GM18511 (cell line): ENCODE results near the gene REPS2.

Experiments
- ATAC-seq: cut with Tn5 transposase; IDR thresholded peaks from one replicate; pipeline ENCODE4 v1.9.1; 2021; ENCODE audit warnings: mild to moderate bottlenecking, moderate library complexity; ENCODE audit not compliant: unreplicated experiment

Gene REPS2

GRCh38 chrX:16946361-16946964 lies at the start of gene REPS2:
Gene REPS2, plus strand, starts transcription at chrX:16946658. Its CDS starts 204 bp downstream, at chrX:16946862.
- ATAC-seq, result peak; percentile 97

GRCh38 chrX:16897445-16897844 lies 49.0 kb upstream of the REPS2 start:
- ATAC-seq, result no peak

- peak; percentile 78 for ATAC-seq
These were observed 43.0 kb upstream of the REPS2 start for GRCh38 chrX:16903274-16904022.

- ATAC-seq, result no peak
These were observed 36.1 kb upstream of the REPS2 start for GRCh38 chrX:16910376-16910775.

- no peak for ATAC-seq
These were observed 32.4 kb upstream of the REPS2 start for GRCh38 chrX:16914058-16914457.

GRCh38 chrX:16916561-16916960 lies 29.9 kb upstream of the REPS2 start:
- ATAC-seq, result no peak

- ATAC-seq, result no peak
These were observed 29.3 kb upstream of the REPS2 start for GRCh38 chrX:16917120-16917519.

GRCh38 chrX:16918979-16919378 lies 27.5 kb upstream of the REPS2 start:
- no peak for ATAC-seq

GRCh38 chrX:16920075-16920474 lies 26.4 kb upstream of the REPS2 start:
- no peak for ATAC-seq

- ATAC-seq, result no peak
These were observed 23.3 kb upstream of the REPS2 start for GRCh38 chrX:16923157-16923556.

GRCh38 chrX:16924631-16925480 lies 21.6 kb upstream of the REPS2 start:
- ATAC-seq, result no peak

GRCh38 chrX:16930392-16930791 lies 16.1 kb upstream of the REPS2 start:
- no peak for ATAC-seq

- no peak for ATAC-seq
These were observed 15.1 kb upstream of the REPS2 start for GRCh38 chrX:16931371-16931770.

GRCh38 chrX:16931855-16932575 lies 14.4 kb upstream of the REPS2 start:
- ATAC-seq, result no peak

GRCh38 chrX:16934185-16934584 lies 12.3 kb upstream of the REPS2 start:
- ATAC-seq, result no peak

GRCh38 chrX:16946971-16947562 lies 609 bp downstream of the REPS2 start:
- peak; percentile 22 for ATAC-seq

GRCh38 chrX:16950423-16950822 lies 4.0 kb downstream of the REPS2 start:
- no peak for ATAC-seq

GRCh38 chrX:16953606-16954211 lies 7.3 kb downstream of the REPS2 start:
- ATAC-seq, result no peak

GRCh38 chrX:16957751-16958150 lies 11.3 kb downstream of the REPS2 start:
- no peak for ATAC-seq

GRCh38 chrX:16958356-16958755 lies 11.9 kb downstream of the REPS2 start:
- ATAC-seq, result no peak
